Heart left ventricle (tissue), 13 donors: Measurements from ENCODE around the gene GDPD1.
A peak's percentile ranks its signal among the peaks of the same experiment; 100 is the strongest.

Experiments used
- CTCF ChIP-seq, 12 donors: fragments of 200-600 bp; sonication (generic) in 4 of 12; IDR thresholded peaks; one replicate each; pipeline versions ENCODE4 v1.5.0 to v1.8.0; 2018 to 2022; ENCODE audit warnings: antibody characterized with exemption in 12 of 12, mild to moderate bottlenecking in 5 of 12
- POLR2A ChIP-seq, 2 donors: fragments of 450-650 bp; IDR thresholded peaks; one replicate each; pipeline ENCODE4 v1.6.1; 2017; ENCODE audit warnings: antibody characterized with exemption in 2 of 2, mild to moderate bottlenecking in 2 of 2, moderate library complexity in 2 of 2
- donor health status: ischemic (EF 13 %, LVEDD 7.1; RV severe dilation, severe dysfunction).
- donor health status: DM: no; HTN: yes; CAD: no.
- donor health status: DM: no; HTN: no; CAD: no.
- donor health status: ischemic (EF 25% LVEDD 6.9; RV normal size, moderate dysfunction).
- donor health status: ischemic (EF 25% LVEDD 5.7; RV mildly dilated, moderate dysfunction).
- donor health status: ischemic (EF 35%, LVEDD 5.7; RV mildly dilated, moderate dysfunction).
- donor health status: nonischemic (EF 11% LVEDD 7.7; RV severe dilation, severe dysfunction).
- donor health status: DM: yes; HTN: yes; CAD: no.
- donor health status: PGD.
- donor health status: ischemic (EF 29% LVEDD 5.4; RV normal size, mild dysfunction).
- donor health status: nonischemic (EF 23%, LVEDD 6.1; RV moderate dilation, normal function).

- TF ChIP-seq CTCF (IDR thresholded peaks at IDR 0.05) (peak; percentile 52 to 92 (median 72)), POLR2A (IDR thresholded peaks at IDR 0.05) (peak in 1 of 2 donors; percentile 49)
Measured at GRCh38 chr17:59220328-59221158, at the start of gene GDPD1.
